GM19397 (cell line): ENCODE measurements around the gene CFAP57.

ENCODE experiments used
- ATAC-seq: cut with Tn5 transposase; IDR thresholded peaks from one replicate; pipeline ENCODE4 v1.9.1; 2021; ENCODE audit warnings: mild to moderate bottlenecking, moderate library complexity; ENCODE audit not compliant: unreplicated experiment

CFAP57 gene

DNA sequence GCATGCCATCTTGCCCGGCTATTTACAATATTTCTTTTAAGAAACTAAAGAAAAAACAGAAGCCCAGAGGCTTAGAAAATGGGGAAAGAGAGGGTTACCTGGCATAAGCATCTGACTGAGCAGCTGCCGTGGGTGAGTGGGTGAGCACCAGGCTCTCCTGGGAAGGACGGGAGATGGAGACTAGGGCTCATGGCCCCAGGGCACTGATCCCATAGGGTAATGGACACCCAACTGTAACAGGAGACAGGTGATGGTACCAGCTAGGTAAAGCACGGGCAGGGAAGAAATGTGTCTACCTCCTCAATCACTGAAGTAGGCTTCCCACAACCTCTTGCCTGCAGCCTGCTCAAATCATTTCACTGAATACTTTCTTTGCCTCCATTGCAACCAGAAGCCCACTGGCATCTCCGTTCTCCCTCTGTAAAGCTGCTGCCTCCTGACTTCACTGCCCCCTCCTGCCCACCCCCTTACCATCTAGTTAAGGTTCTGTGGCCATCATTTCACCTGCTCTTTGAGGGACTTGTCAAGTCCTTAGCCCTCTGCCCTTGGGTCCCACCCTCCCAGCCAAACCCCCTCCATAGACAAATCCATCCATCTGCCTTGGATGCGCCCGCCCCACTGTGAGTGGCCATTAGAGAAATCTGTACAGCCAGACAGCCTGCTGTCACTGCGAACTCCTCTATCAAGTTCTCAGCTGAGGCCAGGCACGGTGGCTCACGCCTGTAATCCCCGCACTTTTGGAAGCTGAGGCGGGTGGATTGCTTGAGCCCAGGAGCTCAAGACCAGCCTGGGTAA, 103.9 kb downstream of the CFAP57 start:
- no peak for ATAC-seq

- no peak for ATAC-seq
Observed at GRCh38 chr1:43276673-43277072, 104.5 kb downstream of the CFAP57 start.

- ATAC-seq = no peak
Observed at GRCh38 chr1:43277116-43277876, 105.2 kb downstream of the CFAP57 start.

DNA sequence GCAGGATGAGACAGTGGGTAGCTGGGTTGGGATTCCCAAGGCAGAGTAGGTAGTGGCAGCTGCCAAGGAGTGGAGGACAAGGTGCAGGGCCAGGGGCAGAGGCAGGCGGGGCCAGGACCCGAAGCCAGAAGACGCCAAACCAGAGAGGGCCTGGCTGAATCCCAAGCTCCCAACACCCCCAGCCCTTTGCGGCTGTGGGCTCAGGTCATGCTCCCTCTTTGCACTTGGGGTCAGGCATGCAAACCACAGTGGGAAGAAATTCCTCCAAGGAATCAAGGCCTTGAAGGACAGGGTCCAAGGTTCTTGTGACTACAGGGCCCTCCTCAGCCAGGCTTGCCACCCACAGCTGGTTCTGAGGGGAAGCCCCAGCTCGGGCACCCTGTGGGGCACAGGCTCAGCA, 107.0 kb downstream of the CFAP57 start:
- ATAC-seq = no peak

DNA sequence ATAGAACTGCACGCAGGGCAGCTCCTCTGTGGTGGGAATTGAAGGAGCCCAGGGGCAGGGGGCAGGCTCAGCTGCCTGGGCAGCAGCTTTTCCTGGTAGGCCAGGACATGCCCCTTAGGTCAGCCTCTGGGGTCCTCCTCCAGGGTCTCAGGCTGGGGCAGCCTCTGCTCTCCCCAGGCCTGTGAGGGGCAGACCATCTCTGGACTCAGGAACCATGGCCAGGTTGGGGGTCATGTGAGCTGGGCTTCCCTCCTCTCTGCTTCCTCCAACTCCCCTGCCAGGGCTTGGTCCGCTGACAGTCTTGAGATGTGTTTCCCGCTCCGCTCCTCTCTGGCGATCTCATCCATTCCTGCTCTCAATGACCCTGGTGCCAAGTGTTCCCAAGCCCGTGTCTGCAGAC, 107.5 kb downstream of the CFAP57 start:
- no peak for ATAC-seq

DNA sequence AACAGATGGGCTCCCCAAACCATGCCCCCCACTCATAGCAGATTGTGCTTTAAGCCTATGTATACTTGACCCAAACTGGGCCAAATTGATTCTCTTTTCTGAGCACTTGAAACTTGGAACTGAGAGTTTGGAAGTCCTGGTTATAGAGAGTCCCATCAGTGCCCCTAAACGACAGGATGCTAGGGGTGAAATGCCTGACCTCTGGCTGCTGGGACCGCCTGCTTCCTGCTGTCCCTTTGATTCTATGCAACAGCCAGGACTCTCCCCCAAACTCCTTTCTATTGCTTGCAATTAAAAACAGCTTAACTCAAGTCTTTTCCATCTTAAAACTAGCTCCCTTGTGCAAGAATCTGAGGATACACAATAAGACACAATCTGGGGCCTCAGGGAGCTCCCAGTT, 108.6 kb downstream of the CFAP57 start:
- no peak for ATAC-seq

DNA sequence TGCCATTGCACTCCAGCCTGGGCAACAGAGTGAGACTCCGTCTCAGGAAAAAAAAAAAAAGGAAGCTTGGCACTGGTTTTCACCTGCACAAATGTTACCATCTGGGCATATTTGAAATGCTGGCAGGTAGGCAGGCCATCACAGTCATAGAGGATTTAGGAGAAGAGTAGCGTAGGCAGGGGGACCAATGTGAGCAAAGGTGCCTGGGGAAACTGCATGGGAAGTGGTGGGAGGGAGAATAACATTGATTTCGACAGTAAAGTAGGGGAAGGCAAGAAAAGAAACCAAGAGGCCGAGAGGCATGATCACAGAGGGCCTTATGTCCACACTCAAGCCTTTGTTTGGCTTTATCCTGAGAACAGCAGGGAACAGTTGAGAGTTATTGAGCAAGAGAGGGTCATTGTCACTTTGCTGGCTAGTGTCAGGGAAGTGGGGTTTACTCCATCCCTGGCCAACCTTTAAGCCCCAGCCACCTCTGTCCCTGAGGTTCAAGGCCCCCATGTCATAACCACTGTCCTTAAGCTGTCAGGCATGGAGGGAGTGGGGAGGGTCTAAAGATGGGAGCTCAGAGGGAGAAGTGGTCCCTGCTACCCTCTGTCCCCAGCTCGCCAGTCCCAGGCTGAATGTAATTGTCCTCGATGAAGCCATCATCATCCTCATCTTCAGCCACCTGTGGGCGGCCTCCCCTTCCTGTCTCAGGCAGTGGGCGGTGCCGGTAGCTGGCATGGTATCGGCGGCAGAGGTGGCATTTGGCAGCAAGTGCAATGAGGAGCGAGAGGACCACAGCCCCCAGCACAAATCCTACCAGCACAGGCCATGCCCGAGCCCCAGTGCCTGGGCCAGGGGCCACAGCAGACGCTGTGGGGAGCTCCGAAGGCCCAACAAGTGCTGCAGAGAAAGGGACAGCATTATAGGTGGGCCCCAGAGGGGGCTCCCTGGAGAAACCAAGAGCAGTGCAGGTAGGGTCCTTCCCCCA, 110.4 kb downstream of the CFAP57 start:
- ATAC-seq = no peak

GRCh38 chr1:43284065-43284464, 111.9 kb downstream of the CFAP57 start:
- ATAC-seq = no peak

DNA sequence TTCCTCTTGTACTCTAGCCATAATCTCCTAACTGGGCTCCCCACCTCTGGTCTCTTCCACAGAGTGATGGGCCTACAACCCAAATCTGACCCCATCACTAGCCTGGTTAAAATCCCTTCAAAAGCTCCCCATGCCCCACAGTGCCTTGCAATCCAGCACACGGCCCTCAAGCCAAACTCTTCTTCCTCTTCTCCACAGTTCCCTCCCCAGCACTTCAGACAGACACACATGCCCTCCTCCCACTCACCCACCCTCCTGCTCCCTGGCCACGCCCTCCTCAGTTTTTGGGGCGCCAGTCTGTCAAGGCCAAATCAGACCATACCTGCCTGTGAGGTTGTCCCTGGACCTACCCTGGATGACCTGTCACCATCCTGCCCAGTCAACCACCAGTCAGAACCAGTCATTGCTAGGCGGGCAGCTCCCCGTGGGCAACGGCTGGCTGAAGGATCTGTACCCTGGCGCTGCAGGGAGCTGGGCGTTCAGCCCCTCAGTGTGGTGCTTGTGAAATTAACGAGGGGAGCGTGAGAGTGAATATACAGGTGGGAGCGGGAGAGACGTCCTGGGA, 112.5 kb downstream of the CFAP57 start:
- ATAC-seq = no peak

DNA sequence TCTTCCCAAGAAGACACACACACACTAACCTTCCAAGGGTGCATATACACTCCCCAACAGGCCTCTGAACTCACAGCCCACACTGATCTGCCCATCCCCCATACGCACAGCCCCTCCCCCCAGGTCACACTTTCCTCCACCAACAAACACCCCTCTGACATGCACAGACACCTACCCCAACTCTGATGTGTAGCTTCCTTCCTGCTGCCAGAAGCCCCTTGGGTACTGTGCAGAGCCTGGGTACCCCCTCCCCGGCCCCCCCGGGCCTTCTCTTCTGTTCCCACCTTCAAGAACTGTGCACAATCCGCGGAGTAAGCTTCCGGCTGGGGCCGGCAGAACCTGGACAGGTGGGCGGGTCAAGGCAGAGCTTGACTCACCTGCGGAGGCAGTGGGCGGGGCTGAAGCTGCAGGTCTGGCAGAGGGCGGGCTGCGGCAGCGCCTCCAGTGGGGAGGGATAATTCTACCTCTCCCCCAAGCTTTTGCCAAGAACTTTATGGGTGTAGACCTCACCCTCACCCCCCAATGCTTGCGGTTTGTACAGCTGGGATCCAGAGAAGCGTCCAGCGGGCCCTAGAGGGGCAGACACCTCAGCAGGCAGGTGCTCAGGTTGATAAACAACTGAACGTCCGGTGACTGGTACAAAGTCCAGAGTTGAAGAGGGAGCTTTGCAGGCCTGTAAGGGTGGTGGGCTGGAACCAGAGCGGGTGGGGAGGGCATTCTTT, 113.3 kb downstream of the CFAP57 start, which contains the start of gene C1orf210:
Gene C1orf210 (minus strand): TSS at position 313 of the 722 bp plus-strand sequence. CDS start 2,311 bp downstream, outside the sequence.
- no peak for ATAC-seq

DNA sequence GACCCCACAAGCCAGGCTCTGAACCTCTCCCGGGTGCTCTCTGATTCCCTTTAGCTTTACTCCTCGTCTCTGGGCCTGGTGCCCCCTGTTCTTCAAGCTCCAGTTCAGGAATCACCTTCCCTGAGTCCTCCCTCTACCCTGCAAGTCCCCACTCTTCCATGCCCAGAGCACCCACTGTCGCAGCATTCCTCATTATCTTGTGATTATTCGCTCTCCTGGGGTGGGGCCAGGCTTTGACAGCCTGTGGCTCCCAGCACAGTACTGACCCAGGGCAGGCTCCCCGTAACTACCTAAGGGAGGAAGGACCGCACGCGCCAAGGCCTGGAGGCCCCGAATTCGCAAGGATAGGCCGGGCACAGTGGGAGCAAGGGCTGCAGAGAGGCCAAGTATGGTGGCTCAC, 114.0 kb downstream of the CFAP57 start:
- no peak for ATAC-seq

- ATAC-seq = no peak
Observed at GRCh38 chr1:43286533-43286932, 114.4 kb downstream of the CFAP57 start.

DNA sequence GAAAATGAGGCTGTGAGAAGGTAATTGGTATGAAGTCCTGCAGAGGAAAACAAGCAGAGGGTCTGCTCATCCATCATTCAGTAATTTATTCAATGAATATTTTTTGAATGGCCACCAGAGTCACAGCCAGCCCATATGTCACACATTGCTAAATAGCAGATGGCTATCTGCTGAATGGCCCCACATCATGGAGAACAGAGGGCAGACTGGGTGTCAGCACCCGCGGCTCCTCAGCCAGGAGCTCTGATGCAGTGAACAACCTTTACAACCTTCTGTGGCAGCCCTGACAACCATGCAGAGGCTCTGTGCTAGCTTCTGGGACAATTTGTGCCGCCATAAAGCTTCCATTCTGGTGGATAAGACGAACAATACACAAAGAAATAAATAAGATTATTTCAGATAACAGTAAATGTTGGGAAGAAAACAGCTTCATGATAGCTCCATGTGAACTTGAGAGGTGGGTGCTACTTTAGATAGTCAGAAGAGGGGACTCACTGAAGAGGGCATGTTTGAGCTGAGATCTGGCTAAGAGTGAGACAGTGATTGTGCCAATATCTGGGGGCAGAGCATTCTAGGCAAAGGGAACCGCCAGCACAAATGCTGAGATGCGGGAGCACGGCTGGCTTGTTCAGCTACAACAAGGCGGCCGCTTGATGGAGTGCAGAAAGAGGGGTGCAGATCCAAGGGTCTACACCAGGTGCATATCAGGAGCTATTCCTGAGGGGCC, 116.1 kb downstream of the CFAP57 start:
- no peak for ATAC-seq

GRCh38 chr1:43288785-43289706, 116.9 kb downstream of the CFAP57 start:
- ATAC-seq = no peak

- no peak for ATAC-seq
Observed at GRCh38 chr1:43292216-43292615, 120.1 kb downstream of the CFAP57 start.

DNA sequence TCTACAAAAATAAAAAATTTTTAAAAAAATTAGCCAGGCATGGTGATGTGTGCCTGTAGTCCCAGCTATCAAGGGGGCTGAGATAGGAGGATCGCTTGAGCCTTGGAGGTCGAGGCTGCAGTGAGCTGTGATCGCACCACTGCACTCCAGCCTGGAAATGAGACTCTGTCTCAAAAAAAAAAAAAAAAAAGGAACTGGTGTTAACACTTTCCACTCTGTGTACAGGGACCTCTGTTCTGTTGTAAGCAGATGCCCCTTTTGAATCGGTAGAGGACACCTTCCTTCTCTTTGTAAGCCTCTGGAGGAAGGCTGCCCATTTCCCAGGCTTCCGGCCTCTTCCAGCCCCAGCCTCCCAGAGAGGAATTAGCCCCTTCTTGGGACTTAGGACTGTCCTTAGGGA, 120.5 kb downstream of the CFAP57 start:
- ATAC-seq = no peak

GRCh38 chr1:43293176-43293575, 121.0 kb downstream of the CFAP57 start:
- no peak for ATAC-seq
